IMR-90 (cell line): ENCODE results near the gene MYRFL.

ENCODE experiments used
- BHLHE40 ChIP-seq: fragments of 150-350 bp; IDR thresholded peaks from 2 replicates; pipeline ENCODE4 v1.6.1; 2016; ENCODE audit warnings: mild to moderate bottlenecking, low read depth, low read length
- CTCF ChIP-seq: conservative IDR thresholded peaks from 2 replicates; pipeline ENCODE4 v1.5.1; 2012; ENCODE audit warnings: mild to moderate bottlenecking, low read depth, low read length, improper control_type of control experiment
- POLR2A ChIP-seq: IDR thresholded peaks from 2 replicates; pipeline ENCODE4 v1.6.1; 2012; ENCODE audit warnings: mild to moderate bottlenecking, low read depth, low read length
- RCOR1 ChIP-seq: IDR thresholded peaks from 2 replicates; pipeline ENCODE4 v1.6.1; 2012; ENCODE audit warnings: mild to moderate bottlenecking, low read length, improper control_type of control experiment; ENCODE audit not compliant: insufficient replicate concordance

- TF ChIP-seq POLR2A (no peak), CTCF (no peak), BHLHE40 (no peak), RCOR1 (no peak)
Measured at GRCh38 chr12:69961246-69961645, 136.2 kb downstream of the MYRFL start.
